ENCODE data around the gene WSCD1. TPM values are rescaled to one million over a fixed set of nuclear protein-coding genes. Genes with fewer than 3 reads are reported as not detected.

The WSCD1 gene
- total and polyA plus RNA-seq, 9 donors: 0.53 to 4.4 (median 1.7) TPM

DNA sequence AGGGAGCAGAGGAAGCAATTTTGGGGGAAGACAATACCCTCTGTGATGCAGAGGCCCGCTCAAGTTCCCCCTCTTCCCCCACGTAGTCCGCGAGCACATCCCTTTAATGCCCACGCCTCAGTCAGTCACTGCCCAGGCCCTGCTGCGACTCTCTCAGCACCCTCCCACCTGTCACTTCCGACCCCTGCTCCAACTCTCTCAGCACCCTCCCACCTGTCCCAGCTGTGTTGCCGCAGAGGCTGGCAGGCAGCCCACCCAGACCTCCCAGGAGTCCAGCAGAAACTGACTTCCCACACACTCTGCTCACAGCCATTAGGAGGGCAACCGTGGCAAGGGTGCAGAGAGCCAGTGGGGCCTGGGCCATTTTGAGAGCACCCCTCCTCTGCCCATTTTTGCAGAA, 92.7 kb downstream of the WSCD1 start:
- Histone ChIP-seq H3K27me3 (no peaks in the 10 kb centered on the region), H3K9me3 (no peaks in the 10 kb centered on the region), H3K4me1 (ENCODE audit: insufficient read depth) (no peaks in the 10 kb centered on the region), H3K27ac (no peak overlapping the region), H3K36me3 (no peaks in the 10 kb centered on the region), H3K4me3 (no peak overlapping the region)
- no peak for DNase-seq
- intact Hi-C loops (cut with DNase I): loop anchor here in 1 of 4 donors (10.0 kb wide), 1 partner anchor 48 kb away; no protein-coding TSS in a partner anchor
- WGBS, 3 donors: 19 to 26% (median 20%) methylated on average over 9 of the region's 9 CpGs
- TF ChIP-seq CTCF (IDR thresholded peaks at IDR 0.05): no peak
- TF ChIP-seq EP300 (IDR thresholded peaks at IDR 0.05): no peak
- TF ChIP-seq POLR2A (IDR thresholded peaks at IDR 0.05): no peak

DNA sequence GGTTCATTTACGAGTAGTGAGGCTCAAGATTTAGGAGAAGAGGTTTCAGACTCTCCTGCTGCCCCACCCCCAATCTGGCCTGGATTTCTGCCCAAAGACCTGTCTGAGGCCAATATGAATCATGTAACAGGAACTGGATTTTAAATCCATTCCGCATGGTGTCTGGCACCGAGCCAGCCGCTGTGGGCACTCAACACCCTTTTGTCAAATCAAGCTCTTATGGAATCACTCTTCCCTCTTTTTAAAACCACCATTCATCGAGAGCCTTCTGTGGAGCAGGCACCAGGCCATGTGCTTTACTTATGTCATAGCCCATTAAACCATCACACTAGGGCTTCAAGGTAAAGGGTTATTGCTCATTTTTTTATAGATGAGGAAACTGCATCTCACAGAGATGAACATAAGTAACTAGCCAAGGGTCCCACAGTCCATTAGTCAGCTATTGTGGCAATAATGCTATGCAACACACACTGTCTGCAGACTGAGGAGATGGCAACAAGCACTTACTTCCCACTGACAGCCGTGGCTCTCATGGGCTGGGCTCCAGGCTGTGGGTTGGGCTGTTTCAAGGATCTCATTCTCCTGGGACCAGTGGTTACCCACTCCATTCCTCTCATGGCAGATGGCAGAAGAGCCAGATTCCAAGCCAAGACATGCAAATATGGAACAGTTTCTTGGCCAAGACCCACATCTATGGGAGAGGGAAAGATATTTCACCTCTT, 93.6 kb downstream of the WSCD1 start:
- H3K27me3 ChIP-seq: no peaks in the 10 kb centered on the region
- intact Hi-C loops (cut with DNase I): loop anchor here in 1 of 4 donors (10.0 kb wide), 1 partner anchor 49 kb away; no protein-coding TSS in a partner anchor
- H3K27ac ChIP-seq: no peak overlapping the region
- no peaks in the 10 kb centered on the region for H3K36me3 ChIP-seq
- H3K9me3 ChIP-seq: no peaks in the 10 kb centered on the region
- H3K4me1 ChIP-seq (ENCODE audit: insufficient read depth): no peaks in the 10 kb centered on the region
- TF ChIP-seq CTCF (IDR thresholded peaks at IDR 0.05) (no peak), POLR2A (IDR thresholded peaks at IDR 0.05) (no peak), EP300 (IDR thresholded peaks at IDR 0.05) (no peak)
- no peak overlapping the region for H3K4me3 ChIP-seq
- WGBS, 3 donors: 59 to 74% (median 73%) methylated on average over 6 of the region's 6 CpGs
- DNase-seq: no peak

DNA sequence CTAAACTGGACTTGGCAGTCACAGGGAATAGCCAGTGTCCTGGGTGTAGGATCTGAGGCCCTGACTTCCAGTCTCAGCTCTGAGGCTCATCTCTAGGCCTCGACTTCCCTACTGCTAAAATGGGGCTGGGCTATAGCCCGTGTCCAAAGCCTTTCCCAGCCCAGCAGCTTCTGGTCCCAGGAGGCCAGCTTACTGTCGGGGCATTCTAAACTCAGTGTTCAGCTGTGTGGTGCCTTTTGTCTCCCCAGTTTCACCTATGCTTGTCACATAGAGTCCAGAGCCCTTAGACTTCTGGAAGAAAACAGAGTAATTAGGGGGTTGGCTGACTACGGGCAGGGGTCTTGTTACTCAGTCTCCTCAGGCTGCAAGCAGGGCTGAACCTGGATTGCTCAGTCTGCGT, 94.8 kb downstream of the WSCD1 start:
- TF ChIP-seq POLR2A (IDR thresholded peaks at IDR 0.05): no peak
- no peak for TF ChIP-seq EP300 (IDR thresholded peaks at IDR 0.05)
- no peak for TF ChIP-seq CTCF (IDR thresholded peaks at IDR 0.05)
- H3K27ac ChIP-seq: no peak overlapping the region
- intact Hi-C loops (cut with DNase I): loop anchor here in 1 of 4 donors (10.0 kb wide), 1 partner anchor 50 kb away; no protein-coding TSS in a partner anchor
- DNase-seq: no peak
- H3K36me3 ChIP-seq: no peaks in the 10 kb centered on the region
- no peak overlapping the region for H3K4me3 ChIP-seq
- no peaks in the 10 kb centered on the region for H3K27me3 ChIP-seq
- H3K4me1 ChIP-seq (ENCODE audit: insufficient read depth): no peaks in the 10 kb centered on the region
- no peaks in the 10 kb centered on the region for H3K9me3 ChIP-seq
- WGBS, 3 donors: 74 to 77% (median 76%) methylated on average over 5 of the region's 5 CpGs

DNA sequence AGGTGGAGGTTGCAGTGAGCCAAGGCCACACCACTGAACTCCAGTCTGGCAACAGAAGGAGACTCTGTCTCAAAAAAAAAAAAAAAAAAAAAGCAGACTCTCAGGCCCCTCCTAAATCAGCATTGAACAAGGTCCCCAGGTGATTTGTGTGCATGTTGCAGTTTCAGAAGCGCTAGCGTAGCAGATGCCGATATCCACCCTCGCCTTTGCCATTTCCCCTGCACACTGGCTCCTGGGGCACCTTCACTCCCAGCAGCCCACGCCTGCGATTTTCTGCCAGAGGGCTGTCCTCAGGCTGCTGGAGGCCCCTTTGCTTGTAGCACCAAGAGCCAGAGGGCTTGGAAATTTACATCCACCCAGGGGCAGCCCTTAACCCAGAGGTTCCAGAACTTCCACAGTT, 95.6 kb downstream of the WSCD1 start:
- no peak overlapping the region for H3K4me3 ChIP-seq
- no peaks in the 10 kb centered on the region for H3K4me1 ChIP-seq (ENCODE audit: insufficient read depth)
- peaks cover 0 to 2% of the 10 kb centered on the region in 2 donors for H3K9me3 ChIP-seq
- TF ChIP-seq POLR2A (IDR thresholded peaks at IDR 0.05) (no peak), CTCF (IDR thresholded peaks at IDR 0.05) (no peak), EP300 (IDR thresholded peaks at IDR 0.05) (no peak)
- no peak overlapping the region for H3K27ac ChIP-seq
- intact Hi-C loops (cut with DNase I): loop anchor here in 1 of 4 donors (10.0 kb wide), 1 partner anchor 51 kb away; no protein-coding TSS in a partner anchor
- WGBS, 3 donors: 37 to 52% (median 50%) methylated on average over 6 of the region's 6 CpGs
- DNase-seq: no peak
- no peaks in the 10 kb centered on the region for H3K27me3 ChIP-seq
- H3K36me3 ChIP-seq: no peaks in the 10 kb centered on the region

All from ovary (tissue), 9 donors.